NCI-H510A (cell line): ENCODE measurements around the gene PSMD13.
"Not testable (repeated sequence)": the region's sequence is repeated elsewhere in the genome, so short reads cannot be mapped to it uniquely, and the experiment has no call there.

Experiments used
- DNase-seq: peaks from one replicate; lab custom pipeline; 2025; lab: John Stamatoyannopoulos, UW

The PSMD13 gene

GRCh38 chr11:250274-250673, 13.5 kb downstream of the PSMD13 start:
- no peak for DNase-seq

GRCh38 chr11:250740-251299, 14.0 kb downstream of the PSMD13 start:
- no peak for DNase-seq

GRCh38 chr11:251550-251949, 14.8 kb downstream of the PSMD13 start:
- no peak for DNase-seq

GRCh38 chr11:252666-253065, 15.9 kb downstream of the PSMD13 start:
- DNase-seq = no peak

GRCh38 chr11:253160-253885, 16.5 kb downstream of the PSMD13 start:
- DNase-seq = no peak

GRCh38 chr11:253886-254270, 17.1 kb downstream of the PSMD13 start:
- DNase-seq = no peak

GRCh38 chr11:255176-255575, 18.4 kb downstream of the PSMD13 start:
- DNase-seq = no peak

GRCh38 chr11:255816-256215, 19.0 kb downstream of the PSMD13 start:
- DNase-seq = no peak

- DNase-seq = no peak
Measured at GRCh38 chr11:256952-257737, 20.4 kb downstream of the PSMD13 start.

- no peak for DNase-seq
Measured at GRCh38 chr11:257766-258493, 21.2 kb downstream of the PSMD13 start.

- DNase-seq = no peak
Measured at GRCh38 chr11:259413-259812, 22.6 kb downstream of the PSMD13 start.

- no peak for DNase-seq
Measured at GRCh38 chr11:261624-262023, 24.8 kb downstream of the PSMD13 start.

GRCh38 chr11:266676-267439, 30.1 kb downstream of the PSMD13 start:
- no peak for DNase-seq

- DNase-seq = no peak
Measured at GRCh38 chr11:267491-267994, 30.8 kb downstream of the PSMD13 start.

GRCh38 chr11:268716-269145, 32.0 kb downstream of the PSMD13 start:
- DNase-seq = not testable (repeated sequence)

GRCh38 chr11:269146-269890, 32.5 kb downstream of the PSMD13 start:
- no peak for DNase-seq

- DNase-seq = no peak
Measured at GRCh38 chr11:270451-271318, 33.9 kb downstream of the PSMD13 start.

- DNase-seq = no peak
Measured at GRCh38 chr11:271319-271715, 34.5 kb downstream of the PSMD13 start.

GRCh38 chr11:272195-272930, 35.6 kb downstream of the PSMD13 start:
- no peak for DNase-seq
